WI38 (cell line): Measurements from ENCODE around the gene HCST.

Experiments
- H3K4me3 ChIP-seq: 2 replicates; pipeline ENCODE4 v1.5.1; 2011; ENCODE audit warnings: low read depth, mild to moderate bottlenecking, control low read depth, low read length
- TF ChIP-seq, protein P1 (sequence below): IDR thresholded peaks from 2 replicates; pipeline ENCODE4 v1.5.1; 2012; ENCODE audit warnings: low read depth, mild to moderate bottlenecking, control low read depth, low read length

The HCST gene, protein sequence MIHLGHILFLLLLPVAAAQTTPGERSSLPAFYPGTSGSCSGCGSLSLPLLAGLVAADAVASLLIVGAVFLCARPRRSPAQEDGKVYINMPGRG

DNA sequence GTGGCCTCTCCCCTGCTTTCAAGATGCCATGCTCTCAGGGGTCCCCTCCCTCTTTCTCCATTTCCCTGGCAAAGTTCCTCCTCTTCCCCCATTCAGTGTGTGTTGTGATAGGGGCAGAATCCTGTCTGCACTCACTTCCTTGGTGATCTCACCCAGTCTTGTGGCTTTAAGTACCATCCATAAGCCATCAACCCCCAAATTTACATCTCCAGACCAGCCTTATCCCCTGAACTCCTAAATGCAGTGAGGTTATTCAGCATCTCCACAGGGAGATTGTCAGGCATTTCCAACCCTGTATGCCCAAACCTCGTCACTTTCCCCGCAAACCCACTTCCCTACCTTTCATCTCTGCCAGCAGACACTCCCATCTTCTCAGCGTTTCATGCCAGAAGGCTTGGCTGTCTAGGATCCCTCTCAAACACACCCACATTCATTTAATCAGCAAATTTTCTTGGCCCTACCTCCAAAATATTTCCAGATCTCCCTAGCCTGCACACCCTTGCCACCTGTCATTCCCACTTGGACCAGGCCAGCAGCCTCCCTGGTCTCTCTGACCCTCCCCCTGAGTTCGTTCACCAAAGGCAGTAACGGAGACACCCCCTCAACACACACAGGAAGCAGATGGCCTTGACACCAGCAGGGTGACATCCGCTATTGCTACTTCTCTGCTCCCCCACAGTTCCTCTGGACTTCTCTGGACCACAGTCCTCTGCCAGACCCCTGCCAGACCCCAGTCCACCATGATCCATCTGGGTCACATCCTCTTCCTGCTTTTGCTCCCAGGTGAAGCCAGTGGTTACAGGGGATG, at the start of gene HCST:
Gene HCST (plus strand): TSS at position 676 of the 808 bp plus-strand sequence. CDS start 65 bp downstream, at position 741.
- TF ChIP-seq, protein P1, sequence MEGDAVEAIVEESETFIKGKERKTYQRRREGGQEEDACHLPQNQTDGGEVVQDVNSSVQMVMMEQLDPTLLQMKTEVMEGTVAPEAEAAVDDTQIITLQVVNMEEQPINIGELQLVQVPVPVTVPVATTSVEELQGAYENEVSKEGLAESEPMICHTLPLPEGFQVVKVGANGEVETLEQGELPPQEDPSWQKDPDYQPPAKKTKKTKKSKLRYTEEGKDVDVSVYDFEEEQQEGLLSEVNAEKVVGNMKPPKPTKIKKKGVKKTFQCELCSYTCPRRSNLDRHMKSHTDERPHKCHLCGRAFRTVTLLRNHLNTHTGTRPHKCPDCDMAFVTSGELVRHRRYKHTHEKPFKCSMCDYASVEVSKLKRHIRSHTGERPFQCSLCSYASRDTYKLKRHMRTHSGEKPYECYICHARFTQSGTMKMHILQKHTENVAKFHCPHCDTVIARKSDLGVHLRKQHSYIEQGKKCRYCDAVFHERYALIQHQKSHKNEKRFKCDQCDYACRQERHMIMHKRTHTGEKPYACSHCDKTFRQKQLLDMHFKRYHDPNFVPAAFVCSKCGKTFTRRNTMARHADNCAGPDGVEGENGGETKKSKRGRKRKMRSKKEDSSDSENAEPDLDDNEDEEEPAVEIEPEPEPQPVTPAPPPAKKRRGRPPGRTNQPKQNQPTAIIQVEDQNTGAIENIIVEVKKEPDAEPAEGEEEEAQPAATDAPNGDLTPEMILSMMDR = no peak

DNA sequence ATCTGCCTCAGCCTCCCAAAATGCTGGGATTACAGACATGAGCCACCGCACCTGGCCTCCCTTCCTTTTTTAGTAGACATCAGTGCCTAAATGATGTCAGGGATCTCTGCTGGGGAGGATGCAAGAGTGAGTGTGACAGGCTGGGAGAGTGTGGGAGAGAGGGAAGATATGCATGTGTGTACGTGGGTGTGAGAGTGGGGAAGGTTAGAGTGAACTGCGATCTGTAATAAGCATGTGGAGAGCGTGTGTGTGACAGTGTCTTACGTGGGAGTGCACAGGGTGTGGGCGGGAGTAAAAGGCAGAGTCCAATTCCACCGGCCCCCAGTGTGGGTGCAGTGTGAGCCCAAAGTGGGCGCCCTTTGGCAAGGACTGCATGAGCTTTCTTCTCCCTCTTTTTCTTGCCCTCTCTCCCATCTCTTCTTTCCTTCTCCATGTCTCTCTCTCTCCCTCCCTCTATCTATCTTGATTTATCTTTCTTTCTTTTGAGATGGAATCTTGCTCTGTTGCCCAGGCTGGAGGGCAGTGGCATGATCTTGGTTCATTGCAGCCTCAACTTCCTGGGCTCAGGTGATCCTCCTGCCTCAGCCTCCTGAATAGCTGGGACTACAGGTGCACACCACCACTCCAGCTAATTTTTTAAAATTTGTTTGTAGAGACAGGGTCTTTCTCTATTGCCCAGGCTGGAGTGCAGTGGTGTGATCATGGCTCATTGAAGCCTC, 49.1 kb upstream of the HCST start:
- no peak overlapping the region for H3K4me3 ChIP-seq
- TF ChIP-seq, protein P1 = no peak

More for the DNA sequence above, at the start of gene HCST:
- H3K4me3 ChIP-seq = peak within 1 kb of the TSS; percentile 37

DNA sequence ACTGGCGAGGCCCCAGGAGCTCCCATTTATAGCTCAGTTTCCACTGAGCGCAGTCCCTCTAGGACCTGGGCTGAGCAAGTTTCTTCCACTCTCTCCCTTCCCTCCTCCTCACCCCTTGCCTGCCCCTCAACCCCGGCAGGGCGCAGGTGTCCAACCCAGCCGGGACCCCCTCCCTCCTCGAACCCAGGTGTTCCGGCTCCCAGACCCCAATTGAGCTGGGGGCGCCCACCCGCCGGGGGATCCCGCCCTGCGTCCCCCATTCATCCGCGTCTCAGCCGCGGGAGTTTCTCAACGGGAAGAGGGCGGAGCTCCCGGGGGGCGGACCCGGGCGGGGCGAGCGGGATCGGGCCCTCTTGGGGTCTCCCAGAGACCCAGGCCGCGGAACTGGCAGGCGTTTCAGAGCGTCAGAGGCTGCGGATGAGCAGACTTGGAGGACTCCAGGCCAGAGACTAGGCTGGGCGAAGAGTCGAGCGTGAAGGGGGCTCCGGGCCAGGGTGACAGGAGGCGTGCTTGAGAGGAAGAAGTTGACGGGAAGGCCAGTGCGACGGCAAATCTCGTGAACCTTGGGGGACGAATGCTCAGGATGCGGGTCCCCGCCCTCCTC, 45.7 kb upstream of the HCST start, which contains the start of gene KIRREL2:
Gene KIRREL2 (plus strand): TSS at position 366 of the 604 bp plus-strand sequence. CDS start 209 bp downstream, at position 575.
- peak within 1 kb of the TSS; percentile 46 for H3K4me3 ChIP-seq
- TF ChIP-seq, protein P1 = no peak

DNA sequence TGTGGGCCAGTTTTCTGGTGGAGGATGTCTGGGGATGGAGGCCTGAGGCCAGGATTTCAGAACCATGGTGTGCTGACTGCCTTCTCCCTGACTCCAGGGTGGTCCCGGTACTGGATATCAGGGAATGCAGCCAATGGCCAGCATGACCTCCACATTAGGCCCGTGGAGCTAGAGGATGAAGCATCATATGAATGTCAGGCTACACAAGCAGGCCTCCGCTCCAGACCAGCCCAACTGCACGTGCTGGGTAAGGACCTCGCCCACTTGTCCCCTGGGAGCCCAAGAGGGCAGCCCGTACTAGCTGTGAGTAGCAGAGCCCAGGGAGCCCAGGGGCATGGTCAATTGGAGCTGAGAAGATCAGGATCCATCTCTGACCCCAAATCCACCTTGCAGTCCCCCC, 44.0 kb upstream of the HCST start:
- H3K4me3 ChIP-seq = no peak overlapping the region
- TF ChIP-seq, protein P1 = no peak

DNA sequence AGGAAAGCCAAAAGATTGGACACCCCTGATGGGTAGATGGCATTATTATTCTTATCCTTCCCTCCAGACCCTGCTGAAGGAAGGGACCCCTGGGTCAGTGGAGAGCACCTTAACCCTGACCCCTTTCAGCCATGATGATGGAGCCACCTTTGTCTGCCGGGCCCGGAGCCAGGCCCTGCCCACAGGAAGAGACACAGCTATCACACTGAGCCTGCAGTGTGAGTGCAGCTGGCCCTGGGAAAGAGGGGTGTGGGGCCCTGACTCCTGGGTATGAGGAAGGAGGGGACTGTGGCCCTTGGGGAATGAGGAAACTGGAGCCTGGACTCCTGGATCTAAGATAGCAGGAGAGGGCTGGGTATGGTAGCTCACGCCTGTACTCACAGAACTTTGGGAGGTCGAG, 42.9 kb upstream of the HCST start:
- TF ChIP-seq, protein P1 = no peak
- H3K4me3 ChIP-seq = no peak overlapping the region

DNA sequence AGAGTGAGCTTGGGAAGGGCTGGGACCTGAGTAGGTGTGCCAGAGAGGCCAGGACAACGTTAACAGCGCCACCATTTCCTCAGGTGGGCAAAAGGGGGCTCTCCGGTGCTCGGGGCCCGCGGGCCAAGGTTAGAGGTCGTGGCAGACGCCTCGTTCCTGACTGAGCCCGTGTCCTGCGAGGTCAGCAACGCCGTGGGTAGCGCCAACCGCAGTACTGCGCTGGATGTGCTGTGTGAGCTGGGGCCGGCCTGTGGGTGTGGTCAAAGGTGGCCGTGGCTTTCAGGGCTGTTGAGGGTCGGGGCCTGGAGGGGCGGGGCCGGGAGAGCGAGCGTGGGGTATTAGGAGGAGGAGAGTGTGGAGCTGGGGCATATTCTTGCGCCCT, 41.9 kb upstream of the HCST start:
- TF ChIP-seq, protein P1 = no peak
- no peak overlapping the region for H3K4me3 ChIP-seq
